ENCODE measurements around the gene TMEM200C. TPM values are rescaled to one million over a fixed set of nuclear protein-coding genes. Genes with fewer than 3 reads are reported as not detected.

Gene TMEM200C
- not detected for total RNA-seq

GRCh38 chr18:5895299-5895875, at the start of gene TMEM200C:
TMEM200C (minus strand) TSS chr18:5895522; CDS start chr18:5892063, 3,459 bp downstream.

Small RNA genes within 50 kb of the gene (small RNA-seq; reads per million reads assigned to genes)
- gene MIR3976 = 0 reads per million in 2 donors

All from melanocyte of skin (primary cell).